ENCODE results near the gene REC8. TPM values are rescaled to one million over a fixed set of nuclear protein-coding genes. Genes with fewer than 3 reads are reported as not detected.

Gene REC8
- total RNA-seq, 1 donor from 2014 or later: 46.4 TPM

DNA sequence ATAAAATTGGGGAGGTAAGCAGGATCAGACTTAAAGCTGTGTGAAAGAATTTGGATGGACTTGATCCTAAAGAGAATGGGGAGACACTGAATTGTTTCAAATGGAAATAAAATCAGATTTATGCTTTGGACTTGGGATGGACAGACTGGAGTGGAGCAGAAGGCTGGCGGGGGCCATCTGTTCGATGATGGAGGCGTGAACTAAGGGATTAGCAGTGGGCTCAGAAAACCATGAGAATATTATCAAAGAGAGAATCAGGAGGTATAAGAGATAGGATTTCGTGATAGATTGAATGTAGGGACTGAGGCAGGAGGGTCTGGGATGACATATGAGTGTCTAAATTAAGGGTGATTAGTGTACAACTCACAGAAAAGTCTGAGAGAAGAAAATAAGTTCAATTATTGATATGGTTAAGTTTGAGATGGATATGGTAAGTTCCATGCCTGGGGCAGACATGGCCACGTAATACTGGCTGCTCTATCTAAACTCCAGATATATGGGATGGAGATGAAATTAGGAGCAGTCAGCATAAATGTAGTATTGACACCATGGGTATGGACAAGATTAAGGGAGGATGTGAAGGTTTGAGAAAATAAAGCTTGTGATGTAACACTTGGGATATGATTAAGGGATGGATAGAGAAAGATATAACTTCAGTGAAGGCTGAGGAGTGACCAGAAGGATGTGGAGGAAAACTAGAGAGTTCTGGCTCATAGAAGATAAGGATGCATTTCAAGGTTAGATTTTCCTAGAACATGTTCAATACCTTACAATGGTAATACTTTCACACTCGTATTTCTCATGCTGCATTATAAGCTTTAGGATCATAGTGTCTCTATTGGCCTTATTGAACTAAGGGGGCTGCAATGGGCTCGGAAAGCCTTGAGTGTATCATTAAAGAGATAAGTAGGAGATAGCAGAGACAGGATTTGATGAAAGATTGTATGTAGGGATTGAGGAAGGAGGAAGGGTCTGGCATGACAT, 32.6 kb downstream of the REC8 start:
- peaks cover 4% of the 10 kb centered on the region for H4K20me1 ChIP-seq (ENCODE audit: insufficient read depth, low read length)
- peaks cover 2% of the 10 kb centered on the region for H3K9me3 ChIP-seq (ENCODE audit: insufficient read depth, low read depth, low read length)
- H3K4me1 Mint-ChIP-seq (ENCODE audit: low read depth, unreplicated experiment): no peaks in the 10 kb centered on the region
- no peaks in the 10 kb centered on the region for H3K27me3 Mint-ChIP-seq (ENCODE audit: low read depth, unreplicated experiment)
- peaks cover 13% of the 10 kb centered on the region for H3K36me3 ChIP-seq (ENCODE audit: insufficient read depth, low read length)
- DNase-seq (ENCODE audit: low read depth) (no peak), FAIRE-seq (no peak)
- TF ChIP-seq EZH2 (IDR thresholded peaks at IDR 0.05; ENCODE audit: insufficient read depth, low read length): no peak
- TF ChIP-seq, protein P1, sequence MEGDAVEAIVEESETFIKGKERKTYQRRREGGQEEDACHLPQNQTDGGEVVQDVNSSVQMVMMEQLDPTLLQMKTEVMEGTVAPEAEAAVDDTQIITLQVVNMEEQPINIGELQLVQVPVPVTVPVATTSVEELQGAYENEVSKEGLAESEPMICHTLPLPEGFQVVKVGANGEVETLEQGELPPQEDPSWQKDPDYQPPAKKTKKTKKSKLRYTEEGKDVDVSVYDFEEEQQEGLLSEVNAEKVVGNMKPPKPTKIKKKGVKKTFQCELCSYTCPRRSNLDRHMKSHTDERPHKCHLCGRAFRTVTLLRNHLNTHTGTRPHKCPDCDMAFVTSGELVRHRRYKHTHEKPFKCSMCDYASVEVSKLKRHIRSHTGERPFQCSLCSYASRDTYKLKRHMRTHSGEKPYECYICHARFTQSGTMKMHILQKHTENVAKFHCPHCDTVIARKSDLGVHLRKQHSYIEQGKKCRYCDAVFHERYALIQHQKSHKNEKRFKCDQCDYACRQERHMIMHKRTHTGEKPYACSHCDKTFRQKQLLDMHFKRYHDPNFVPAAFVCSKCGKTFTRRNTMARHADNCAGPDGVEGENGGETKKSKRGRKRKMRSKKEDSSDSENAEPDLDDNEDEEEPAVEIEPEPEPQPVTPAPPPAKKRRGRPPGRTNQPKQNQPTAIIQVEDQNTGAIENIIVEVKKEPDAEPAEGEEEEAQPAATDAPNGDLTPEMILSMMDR (IDR thresholded peaks at IDR 0.05; ENCODE audit: insufficient read depth, low read depth, low read length): no peak
- H3K79me2 ChIP-seq (ENCODE audit: insufficient read depth, low read length): peaks cover 3% of the 10 kb centered on the region
- H3K27me3 ChIP-seq (ENCODE audit: insufficient read depth, low read length): no peaks in the 10 kb centered on the region
- H3K9me3 Mint-ChIP-seq (ENCODE audit: unreplicated experiment): peaks cover 5% of the 10 kb centered on the region
- H3K9ac ChIP-seq (ENCODE audit: low read length): no peak overlapping the region
- H3K4me2 ChIP-seq (ENCODE audit: low read length): no peak overlapping the region
- H3K27ac ChIP-seq (ENCODE audit: low read depth, low read length): no peak overlapping the region
- no peak overlapping the region for H3K27ac Mint-ChIP-seq (ENCODE audit: unreplicated experiment)
- H3K4me3 Mint-ChIP-seq (ENCODE audit: unreplicated experiment): no peak overlapping the region
- H3K4me3 ChIP-seq (ENCODE audit: insufficient read depth, low read depth, low read length): no peak overlapping the region
- H2AFZ ChIP-seq (ENCODE audit: low read depth, low read length): no peak overlapping the region
- no peaks in the 10 kb centered on the region for H3K4me1 ChIP-seq (ENCODE audit: insufficient read depth, low read length)
- H3K36me3 Mint-ChIP-seq (ENCODE audit: low read depth, unreplicated experiment): peaks cover 46% of the 10 kb centered on the region

DNA sequence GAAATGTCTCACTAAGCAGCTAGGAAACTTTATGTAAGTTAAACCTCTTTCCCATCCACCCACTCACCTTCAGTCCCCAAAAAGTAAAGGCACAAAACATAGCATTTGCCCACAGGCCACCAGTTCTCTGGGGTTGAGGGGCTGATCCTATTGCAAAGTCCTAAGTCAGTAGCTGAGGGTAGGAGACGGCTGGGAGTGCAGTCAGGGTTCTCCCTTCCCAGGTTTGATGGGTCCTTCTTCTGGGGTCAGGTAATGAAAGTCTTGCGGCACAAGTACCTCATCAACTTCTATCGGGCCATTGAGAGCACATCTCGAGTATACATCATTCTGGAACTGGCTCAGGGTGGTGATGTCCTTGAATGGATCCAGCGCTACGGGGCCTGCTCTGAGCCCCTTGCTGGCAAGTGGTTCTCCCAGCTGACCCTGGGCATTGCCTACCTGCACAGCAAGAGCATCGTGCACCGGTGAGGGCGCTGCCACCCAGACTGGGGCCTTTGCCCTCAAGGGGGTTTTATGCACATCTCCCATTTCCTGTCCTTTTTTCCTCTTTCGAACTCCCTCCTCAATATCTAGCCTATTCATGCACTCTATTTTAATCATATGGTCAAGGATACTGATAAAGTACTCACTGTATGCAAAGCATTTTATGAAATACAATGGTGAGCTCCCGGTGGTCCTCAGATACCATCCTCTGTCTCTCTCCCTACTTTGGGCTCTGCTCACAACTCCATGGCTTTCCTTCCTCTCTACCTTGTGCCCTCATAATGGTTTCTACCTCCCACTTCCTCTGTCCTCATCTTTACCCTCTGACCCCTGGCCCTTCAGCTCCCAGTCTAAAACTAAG, 34.6 kb downstream of the REC8 start:
- H3K36me3 ChIP-seq (ENCODE audit: insufficient read depth, low read length): peaks cover 9% of the 10 kb centered on the region
- H3K9ac ChIP-seq (ENCODE audit: low read length): no peak overlapping the region
- TF ChIP-seq, protein P1 (IDR thresholded peaks at IDR 0.05; ENCODE audit: insufficient read depth, low read depth, low read length): no peak
- no peak for TF ChIP-seq EZH2 (IDR thresholded peaks at IDR 0.05; ENCODE audit: insufficient read depth, low read length)
- no peak overlapping the region for H2AFZ ChIP-seq (ENCODE audit: low read depth, low read length)
- no peak for FAIRE-seq
- no peak for DNase-seq (ENCODE audit: low read depth)
- peaks cover 47% of the 10 kb centered on the region for H3K36me3 Mint-ChIP-seq (ENCODE audit: low read depth, unreplicated experiment)
- no peaks in the 10 kb centered on the region for H3K4me1 Mint-ChIP-seq (ENCODE audit: low read depth, unreplicated experiment)
- H3K9me3 Mint-ChIP-seq (ENCODE audit: unreplicated experiment): peaks cover 5% of the 10 kb centered on the region
- H3K4me1 ChIP-seq (ENCODE audit: insufficient read depth, low read length): no peaks in the 10 kb centered on the region
- H3K79me2 ChIP-seq (ENCODE audit: insufficient read depth, low read length): peaks cover 3% of the 10 kb centered on the region
- no peak overlapping the region for H3K4me2 ChIP-seq (ENCODE audit: low read length)
- H3K4me3 ChIP-seq (ENCODE audit: insufficient read depth, low read depth, low read length): no peak overlapping the region
- no peak overlapping the region for H3K27ac ChIP-seq (ENCODE audit: low read depth, low read length)
- no peak overlapping the region for H3K27ac Mint-ChIP-seq (ENCODE audit: unreplicated experiment)
- H4K20me1 ChIP-seq (ENCODE audit: insufficient read depth, low read length): peaks cover 4% of the 10 kb centered on the region
- H3K27me3 Mint-ChIP-seq (ENCODE audit: low read depth, unreplicated experiment): no peaks in the 10 kb centered on the region
- H3K27me3 ChIP-seq (ENCODE audit: insufficient read depth, low read length): no peaks in the 10 kb centered on the region
- no peaks in the 10 kb centered on the region for H3K9me3 ChIP-seq (ENCODE audit: insufficient read depth, low read depth, low read length)
- H3K4me3 Mint-ChIP-seq (ENCODE audit: unreplicated experiment): peak overlapping the region; percentile 25
